Transverse colon (tissue), 4 donors: ENCODE results near the gene DCAF8. TPM values are rescaled to one million over a fixed set of nuclear protein-coding genes. Genes with fewer than 3 reads are reported as not detected.
A peak's percentile ranks its signal among the peaks of the same experiment; 100 is the strongest.

Experiments used
- DNase-seq: peaks from one replicate; pipeline ENCODE4 v3.0.0-alpha.2; 2019
- H3K27ac ChIP-seq, 4 donors: fragments of 200-600 bp; sonication (generic); 2 replicates each; pipeline ENCODE4 v1.5.1; 2016 to 2018; ENCODE audit warnings: inconsistent platforms in 4 of 4
- H3K27me3 ChIP-seq: fragments of 200-600 bp; sonication (generic); 2 replicates; pipeline ENCODE4 v1.5.1; 2017; ENCODE audit warnings: inconsistent platforms
- H3K36me3 ChIP-seq, 4 donors: fragments of 200-600 bp; sonication (generic); 2 replicates each; pipeline ENCODE4 v1.5.1; 2017 to 2019; ENCODE audit warnings: inconsistent platforms in 4 of 4
- H3K4me1 ChIP-seq, 4 donors: fragments of 200-600 bp; sonication (generic); 2 replicates each; pipeline ENCODE4 v1.5.1; 2017 to 2020; ENCODE audit warnings: inconsistent platforms in 4 of 4
- H3K4me3 ChIP-seq, 4 donors: fragments of 200-600 bp; sonication (generic); 1 replicate in 1 of 4; 2 replicates in 3 of 4; pipeline versions ENCODE4 v1.5.1 to v1.6.1; 2017 to 2019; ENCODE audit warnings: inconsistent platforms in 4 of 4
- H3K9me3 ChIP-seq, 2 donors: fragments of 200-600 bp; sonication (generic); 2 replicates each; pipeline ENCODE4 v1.5.1; 2017 to 2019; ENCODE audit warnings: inconsistent platforms in 2 of 2
- EP300 ChIP-seq: sonication (generic); formaldehyde crosslinking; IDR thresholded peaks from one replicate; pipeline ENCODE4 v1.6.1; 2017; ENCODE audit warnings: antibody characterized with exemption, low read depth
- POLR2A ChIP-seq: fragments of 450-650 bp; IDR thresholded peaks from one replicate; pipeline ENCODE4 v1.6.1; 2016; ENCODE audit warnings: antibody characterized with exemption, mild to moderate bottlenecking, moderate library complexity
- POLR2AphosphoS5 ChIP-seq, 3 donors: sonication (generic); formaldehyde crosslinking; IDR thresholded peaks; one replicate each; pipeline ENCODE4 v1.6.1; 2016; ENCODE audit warnings: antibody characterized with exemption in 3 of 3
- WGBS, 2 donors: methylation state at CpG; one replicate each; pipeline ENCODE4 v1.1.5; 2018; ENCODE audit warnings: low coverage in 1 of 2; 5-methylcytosine and 5-hydroxymethylcytosine counted together
- in situ Hi-C, 4 donors: fragments of 200-750 bp; cut with MboI; loops; one replicate each; pipeline versions ENCODE4 v1.15.0 to v1.15.1; 2017; ENCODE audit warnings: low sequenced_read_pairs in 3 of 4, low pct_ligation_motif_present in 1 of 4, low pct_unique_long_range_greater_than_20kb in 1 of 4
- intact Hi-C: fragments of 100-400 bp; cut with DNase I; formaldehyde crosslinking; loops from one replicate; pipeline ENCODE4 v1.15.1; 2023; ENCODE audit warnings: low total_unique reads
- total RNA-seq, 4 donors: library from RNA; depleted of rRNA; stranded (reverse); fragments of >200 nt; gene quantifications; one replicate each; pipeline ENCODE4 v1.1.0, GENCODE V29; 2016
- TF ChIP-seq, protein P1 (sequence below), 5 experiments: fragments of 200-600 bp in 3 of 5; fragments of 450-650 bp in 2 of 5; sonication (generic) in 3 of 5; IDR thresholded peaks; 1 replicate in 2 of 5; 2 replicates in 3 of 5; pipeline ENCODE4 v1.5.1; 2016 to 2017; ENCODE audit warnings: antibody characterized with exemption in 5 of 5, inconsistent platforms in 3 of 5, mild to moderate bottlenecking in 2 of 5, moderate library complexity in 1 of 5

Gene DCAF8
- total RNA-seq, 4 donors from 2014 or later = 128 to 279 (median 137) TPM

DNA sequence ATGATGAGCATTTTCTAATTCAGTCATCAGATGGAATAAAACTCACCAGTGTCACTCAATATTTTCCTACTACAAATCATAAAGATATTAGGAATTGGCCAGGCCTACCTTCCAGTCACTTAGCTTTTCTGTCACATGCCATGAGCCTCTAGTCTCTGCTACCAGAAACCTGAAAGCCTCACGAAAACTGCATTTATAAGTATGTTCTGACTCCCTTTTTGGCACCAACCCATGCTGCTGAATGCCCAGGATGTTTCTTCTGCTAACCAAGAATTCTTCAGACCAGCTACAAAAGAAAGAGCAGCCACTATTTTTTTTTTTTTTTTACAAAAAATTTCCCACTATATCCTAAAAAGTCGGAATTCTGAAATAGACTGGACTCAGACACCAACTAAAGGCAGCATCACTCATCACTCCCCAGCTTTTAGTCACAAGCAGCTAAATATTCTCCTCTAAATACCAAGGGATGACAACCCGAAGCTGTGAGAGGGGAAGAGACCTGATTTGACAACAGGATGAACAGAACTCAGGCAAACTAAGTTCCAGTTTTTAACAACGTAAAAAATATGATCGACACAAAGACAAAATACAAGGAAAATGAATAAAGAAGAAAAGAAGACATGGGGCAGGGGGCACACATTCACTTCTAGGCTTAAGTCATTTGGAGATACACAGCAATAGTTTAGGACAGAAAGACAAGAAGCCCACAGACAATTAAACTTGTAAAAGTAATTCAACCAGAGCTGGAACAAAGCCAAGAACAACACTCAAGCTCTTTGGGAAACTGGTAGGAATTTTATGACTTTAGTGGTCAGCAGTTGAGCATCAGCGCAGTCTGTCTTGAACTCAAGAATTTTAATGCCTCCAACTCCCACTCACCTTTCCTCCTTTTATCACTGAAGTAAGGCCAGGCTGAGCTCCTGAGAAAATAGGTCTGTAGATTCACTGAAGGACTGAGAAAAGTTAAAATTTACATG lies 1.7 kb downstream of the DCAF8 start:
- WGBS, 2 donors = 40 to 49% methylated on average over 6 of the region's 6 CpGs
- TF ChIP-seq, protein P1, sequence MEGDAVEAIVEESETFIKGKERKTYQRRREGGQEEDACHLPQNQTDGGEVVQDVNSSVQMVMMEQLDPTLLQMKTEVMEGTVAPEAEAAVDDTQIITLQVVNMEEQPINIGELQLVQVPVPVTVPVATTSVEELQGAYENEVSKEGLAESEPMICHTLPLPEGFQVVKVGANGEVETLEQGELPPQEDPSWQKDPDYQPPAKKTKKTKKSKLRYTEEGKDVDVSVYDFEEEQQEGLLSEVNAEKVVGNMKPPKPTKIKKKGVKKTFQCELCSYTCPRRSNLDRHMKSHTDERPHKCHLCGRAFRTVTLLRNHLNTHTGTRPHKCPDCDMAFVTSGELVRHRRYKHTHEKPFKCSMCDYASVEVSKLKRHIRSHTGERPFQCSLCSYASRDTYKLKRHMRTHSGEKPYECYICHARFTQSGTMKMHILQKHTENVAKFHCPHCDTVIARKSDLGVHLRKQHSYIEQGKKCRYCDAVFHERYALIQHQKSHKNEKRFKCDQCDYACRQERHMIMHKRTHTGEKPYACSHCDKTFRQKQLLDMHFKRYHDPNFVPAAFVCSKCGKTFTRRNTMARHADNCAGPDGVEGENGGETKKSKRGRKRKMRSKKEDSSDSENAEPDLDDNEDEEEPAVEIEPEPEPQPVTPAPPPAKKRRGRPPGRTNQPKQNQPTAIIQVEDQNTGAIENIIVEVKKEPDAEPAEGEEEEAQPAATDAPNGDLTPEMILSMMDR (IDR thresholded peaks at IDR 0.05) = no peak
- TF ChIP-seq POLR2A (no peak), EP300 (no peak), POLR2AphosphoS5 (IDR thresholded peaks at IDR 0.05) (no peak)
- H3K9me3 ChIP-seq = no peaks in the 10 kb centered on the region
- intact Hi-C loops = no loop called here
- H3K27ac ChIP-seq = peak overlapping the region; percentile 94 to 99 (median 98)
- H3K4me1 ChIP-seq = peaks cover 12 to 65% (median 24%) of the 10 kb centered on the region in 4 donors
- H3K36me3 ChIP-seq = no peaks in the 10 kb centered on the region
- in situ Hi-C loops = no loop called here
- peak overlapping the region in 3 of 4 donors; percentile 62 to 92 (median 88) for H3K4me3 ChIP-seq
- no peak for DNase-seq
- H3K27me3 ChIP-seq = no peaks in the 10 kb centered on the region

DNA sequence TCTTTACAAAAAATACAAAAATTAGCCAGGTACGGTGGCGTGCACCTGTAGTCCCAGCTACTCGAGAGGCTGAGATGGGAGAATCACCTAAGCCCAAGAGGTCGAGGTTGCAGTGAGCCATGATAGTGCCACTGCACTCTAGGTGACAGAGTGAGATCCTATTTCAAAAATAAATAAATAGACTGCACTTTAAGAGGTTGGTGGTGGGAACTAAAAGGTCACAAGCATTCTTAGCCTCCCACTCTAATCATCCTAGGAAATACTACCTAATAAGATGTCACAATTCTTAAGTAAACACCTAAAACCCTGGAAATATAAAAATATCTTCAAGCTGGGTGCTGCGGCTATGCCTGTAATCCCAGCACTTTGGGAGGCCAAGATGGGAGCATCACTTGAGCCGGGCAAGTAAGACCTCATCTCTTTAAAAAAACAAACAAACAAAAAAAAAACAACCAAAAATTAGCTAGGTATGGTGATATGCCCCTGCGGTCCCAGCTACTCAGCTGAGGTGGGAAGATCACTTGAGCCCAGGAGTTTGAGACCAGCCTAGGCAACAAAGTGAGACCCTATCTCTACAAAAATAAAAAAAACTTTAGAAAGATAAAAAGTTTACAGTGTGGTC lies 4.1 kb downstream of the DCAF8 start:
- H3K4me1 ChIP-seq = peaks cover 12 to 61% (median 24%) of the 10 kb centered on the region in 4 donors
- no peak overlapping the region for H3K4me3 ChIP-seq
- no peaks in the 10 kb centered on the region for H3K27me3 ChIP-seq
- no peak overlapping the region for H3K27ac ChIP-seq
- DNase-seq = no peak
- no peaks in the 10 kb centered on the region for H3K36me3 ChIP-seq
- whole genome bisulfite sequencing, 2 donors = 84 to 92% methylated on average over 3 to 7 of the region's 7 CpGs
- TF ChIP-seq EP300 (no peak), POLR2A (no peak), POLR2AphosphoS5 (IDR thresholded peaks at IDR 0.05) (no peak)
- TF ChIP-seq, protein P1 (IDR thresholded peaks at IDR 0.05) = no peak
- no peaks in the 10 kb centered on the region for H3K9me3 ChIP-seq
- intact Hi-C loops (no loop called here), in situ Hi-C loops (loop anchor here in 1 of 4 donors (10.0 kb wide), 1 partner anchor 63 kb away; the partner anchor contains the start of gene CASQ1)

DNA sequence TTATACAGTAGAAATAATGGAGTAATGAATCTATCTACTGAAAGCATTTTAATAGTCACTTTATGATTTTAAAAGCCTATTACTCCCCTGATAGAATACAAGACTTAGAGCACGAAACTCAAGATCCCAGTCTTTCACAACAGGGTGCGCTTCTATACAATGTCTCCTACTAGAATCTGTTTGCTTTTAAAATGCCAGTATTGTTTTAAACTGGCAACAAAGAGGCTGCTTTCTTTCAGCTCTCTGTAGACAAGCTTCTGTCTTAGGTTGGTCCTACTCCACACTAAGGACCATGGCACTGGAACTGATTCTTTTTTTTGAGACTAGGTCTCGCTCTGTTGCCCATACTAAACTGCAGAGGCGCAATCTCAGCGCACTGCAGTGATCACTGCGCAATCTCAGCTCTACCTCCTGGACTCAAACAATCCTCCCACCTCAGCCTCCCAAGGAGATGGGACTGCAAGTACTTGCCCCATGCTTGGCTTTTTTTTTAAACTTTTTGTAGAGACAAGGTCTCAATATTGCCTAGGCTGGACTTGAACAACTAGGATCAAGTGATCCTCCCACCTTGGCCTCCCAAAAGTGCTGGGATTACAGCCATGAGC lies 4.8 kb downstream of the DCAF8 start:
- DNase-seq = no peak
- TF ChIP-seq POLR2A (no peak), EP300 (no peak), POLR2AphosphoS5 (IDR thresholded peaks at IDR 0.05) (no peak)
- TF ChIP-seq, protein P1 (IDR thresholded peaks at IDR 0.05) = no peak
- H3K4me3 ChIP-seq = no peak overlapping the region
- peaks cover 12 to 55% (median 24%) of the 10 kb centered on the region in 4 donors for H3K4me1 ChIP-seq
- in situ Hi-C loops = loop anchor here in 1 of 4 donors (10.0 kb wide), 1 partner anchor 63 kb away; the partner anchor contains the start of gene CASQ1
- H3K27me3 ChIP-seq = no peaks in the 10 kb centered on the region
- H3K9me3 ChIP-seq = no peaks in the 10 kb centered on the region
- intact Hi-C loops = no loop called here
- 80 to 96% methylated on average over 6 of the region's 6 CpGs for WGBS, 2 donors
- H3K36me3 ChIP-seq = no peaks in the 10 kb centered on the region
- H3K27ac ChIP-seq = peak overlapping the region in 2 of 4 donors; percentile 18 to 29
